Measurements from ENCODE around the gene NUP210L. TPM values are rescaled to one million over a fixed set of nuclear protein-coding genes. Genes with fewer than 3 reads are reported as not detected.
"Not testable (repeated sequence)": the region's sequence is repeated elsewhere in the genome, so short reads cannot be mapped to it uniquely, and the experiment has no call there.

Gene NUP210L
- total RNA-seq, 3 donors from 2014 or later (not counting 1 experiment from before 2014, with no cell fraction given): 0.13 to 0.24 (median 0.18) TPM

DNA sequence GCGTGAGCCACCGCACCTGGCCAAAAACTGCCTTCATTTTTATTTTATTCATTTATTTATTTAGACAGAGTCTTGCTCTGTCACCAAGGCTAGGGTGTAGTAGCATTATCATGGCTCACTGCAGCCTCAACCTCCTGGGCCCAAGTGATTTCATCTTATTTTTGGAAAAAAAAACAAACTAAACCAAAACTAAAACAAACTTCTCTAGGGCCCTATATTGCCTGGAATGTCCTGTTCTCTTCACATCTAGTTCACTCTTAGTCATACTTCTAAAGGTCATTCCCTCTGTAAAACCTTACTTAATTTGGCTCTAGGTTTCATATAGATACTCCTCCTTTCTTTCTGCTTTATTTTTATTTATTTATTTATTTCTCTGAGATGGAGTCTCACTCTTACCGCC, 148.7 kb downstream of the NUP210L start:
- TF ChIP-seq, protein P1, sequence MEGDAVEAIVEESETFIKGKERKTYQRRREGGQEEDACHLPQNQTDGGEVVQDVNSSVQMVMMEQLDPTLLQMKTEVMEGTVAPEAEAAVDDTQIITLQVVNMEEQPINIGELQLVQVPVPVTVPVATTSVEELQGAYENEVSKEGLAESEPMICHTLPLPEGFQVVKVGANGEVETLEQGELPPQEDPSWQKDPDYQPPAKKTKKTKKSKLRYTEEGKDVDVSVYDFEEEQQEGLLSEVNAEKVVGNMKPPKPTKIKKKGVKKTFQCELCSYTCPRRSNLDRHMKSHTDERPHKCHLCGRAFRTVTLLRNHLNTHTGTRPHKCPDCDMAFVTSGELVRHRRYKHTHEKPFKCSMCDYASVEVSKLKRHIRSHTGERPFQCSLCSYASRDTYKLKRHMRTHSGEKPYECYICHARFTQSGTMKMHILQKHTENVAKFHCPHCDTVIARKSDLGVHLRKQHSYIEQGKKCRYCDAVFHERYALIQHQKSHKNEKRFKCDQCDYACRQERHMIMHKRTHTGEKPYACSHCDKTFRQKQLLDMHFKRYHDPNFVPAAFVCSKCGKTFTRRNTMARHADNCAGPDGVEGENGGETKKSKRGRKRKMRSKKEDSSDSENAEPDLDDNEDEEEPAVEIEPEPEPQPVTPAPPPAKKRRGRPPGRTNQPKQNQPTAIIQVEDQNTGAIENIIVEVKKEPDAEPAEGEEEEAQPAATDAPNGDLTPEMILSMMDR (IDR thresholded peaks at IDR 0.05): no peak
- intact Hi-C loops (cut with micrococcal nuclease): no loop called here

DNA sequence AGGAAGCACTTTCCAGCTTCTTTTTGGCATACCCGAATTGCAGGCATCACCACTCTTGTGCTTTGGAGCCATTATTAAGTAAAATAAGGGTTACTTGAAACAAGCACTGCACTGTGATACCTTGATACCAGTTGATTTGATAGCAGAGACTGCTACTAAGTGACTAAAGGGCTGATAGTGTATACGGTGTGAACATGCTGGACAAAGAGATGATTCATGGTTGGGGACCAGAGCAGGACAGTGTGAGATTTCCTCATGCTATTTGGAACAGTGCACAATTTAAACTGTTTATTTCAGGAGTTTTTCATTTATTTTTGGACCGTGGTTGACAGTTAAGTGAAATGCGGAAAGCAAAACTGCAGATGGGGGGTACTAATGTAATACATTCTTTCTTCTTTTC, 154.5 kb downstream of the NUP210L start:
- WGBS (ENCODE audit: insufficient coverage): 90% methylated on average over 2 of the region's 4 CpGs
- H3K36me3 ChIP-seq (ENCODE audit: control insufficient read depth, insufficient read depth, low read length): peaks cover 4% of the 10 kb centered on the region
- ATAC-seq (no peak), DNase-seq (no peak)
- H3K4me1 ChIP-seq (ENCODE audit: control insufficient read depth, insufficient read depth, low read length): no peaks in the 10 kb centered on the region
- H3K27ac Mint-ChIP-seq: no peak overlapping the region
- peaks cover 5% of the 10 kb centered on the region for H3K36me3 Mint-ChIP-seq
- H3K27ac ChIP-seq (ENCODE audit: low read length): no peak overlapping the region
- H3K9me3 Mint-ChIP-seq: no peaks in the 10 kb centered on the region
- no peaks in the 10 kb centered on the region for H3K9me3 ChIP-seq (ENCODE audit: control insufficient read depth, insufficient read depth, low read length)
- no peaks in the 10 kb centered on the region for H3K27me3 Mint-ChIP-seq (ENCODE audit: low read depth in 2 of 2)
- intact Hi-C loops (cut with micrococcal nuclease): no loop called here
- H3K27me3 ChIP-seq (ENCODE audit: control insufficient read depth, insufficient read depth, low read length): no peaks in the 10 kb centered on the region
- no peak overlapping the region for H3K4me3 ChIP-seq (ENCODE audit: low read length)
- TF ChIP-seq, protein P1 (IDR thresholded peaks at IDR 0.05): no peak
- peaks cover 2 to 4% of the 10 kb centered on the region in 2 donors for H3K4me1 Mint-ChIP-seq
- H3K4me3 Mint-ChIP-seq: no peak overlapping the region

More for the DNA sequence above, 148.7 kb downstream of the NUP210L start:
- H3K4me1 ChIP-seq (ENCODE audit: control insufficient read depth, insufficient read depth, low read length): no peaks in the 10 kb centered on the region
- Mint-ChIP-seq H3K4me3 (no peak overlapping the region), H3K27ac (no peak overlapping the region), H3K27me3 (ENCODE audit: low read depth in 2 of 2) (no peaks in the 10 kb centered on the region), H3K9me3 (no peaks in the 10 kb centered on the region), H3K4me1 (no peaks in the 10 kb centered on the region), H3K36me3 (no peaks in the 10 kb centered on the region)
- H3K9me3 ChIP-seq (ENCODE audit: control insufficient read depth, insufficient read depth, low read length): no peaks in the 10 kb centered on the region
- ATAC-seq: no peak
- H3K27ac ChIP-seq (ENCODE audit: low read length): no peak overlapping the region
- 100% methylated on average over 3 of the region's 3 CpGs for WGBS (ENCODE audit: insufficient coverage)
- H3K27me3 ChIP-seq (ENCODE audit: control insufficient read depth, insufficient read depth, low read length): no peaks in the 10 kb centered on the region
- no peak overlapping the region for H3K4me3 ChIP-seq (ENCODE audit: low read length)
- DNase-seq: no peak
- H3K36me3 ChIP-seq (ENCODE audit: control insufficient read depth, insufficient read depth, low read length): no peaks in the 10 kb centered on the region

DNA sequence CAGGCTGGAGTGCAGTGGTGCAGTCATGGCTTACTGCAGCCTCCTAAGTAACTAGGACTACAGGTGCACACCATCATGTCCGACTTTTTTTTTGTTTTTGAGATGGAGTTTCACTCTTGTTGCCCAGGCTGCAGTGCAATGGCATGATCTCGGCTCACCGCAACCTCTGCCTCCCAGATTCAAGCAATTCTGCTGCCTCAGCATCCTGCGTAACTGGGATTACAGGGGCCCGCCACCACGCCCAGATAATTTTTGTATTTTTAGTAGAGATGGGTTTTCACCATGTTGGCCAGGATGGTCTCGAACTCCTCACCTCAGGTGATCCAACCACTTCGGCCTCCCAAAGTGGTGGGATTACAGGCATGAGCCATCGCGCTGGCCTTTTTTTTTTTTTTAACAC, 158.0 kb downstream of the NUP210L start:
- DNase-seq; H3K9me3 ChIP-seq (ENCODE audit: control insufficient read depth, insufficient read depth, low read length); H3K27me3 Mint-ChIP-seq (ENCODE audit: low read depth in 2 of 2); H3K4me3 Mint-ChIP-seq; intact Hi-C loops (cut with micrococcal nuclease); H3K27me3 ChIP-seq (ENCODE audit: control insufficient read depth, insufficient read depth, low read length); H3K9me3 Mint-ChIP-seq; H3K4me3 ChIP-seq (ENCODE audit: low read length); ATAC-seq; H3K27ac Mint-ChIP-seq; H3K27ac ChIP-seq (ENCODE audit: low read length): not testable (repeated sequence)
- Mint-ChIP-seq H3K4me1 (peaks cover 15% of the 10 kb centered on the region in 2 donors), H3K36me3 (peaks cover 17% of the 10 kb centered on the region)
- peaks cover 28% of the 10 kb centered on the region for H3K36me3 ChIP-seq (ENCODE audit: control insufficient read depth, insufficient read depth, low read length)
- 94% methylated on average over 8 of the region's 10 CpGs for WGBS (ENCODE audit: insufficient coverage)
- peaks cover 17% of the 10 kb centered on the region for H3K4me1 ChIP-seq (ENCODE audit: control insufficient read depth, insufficient read depth, low read length)

DNA sequence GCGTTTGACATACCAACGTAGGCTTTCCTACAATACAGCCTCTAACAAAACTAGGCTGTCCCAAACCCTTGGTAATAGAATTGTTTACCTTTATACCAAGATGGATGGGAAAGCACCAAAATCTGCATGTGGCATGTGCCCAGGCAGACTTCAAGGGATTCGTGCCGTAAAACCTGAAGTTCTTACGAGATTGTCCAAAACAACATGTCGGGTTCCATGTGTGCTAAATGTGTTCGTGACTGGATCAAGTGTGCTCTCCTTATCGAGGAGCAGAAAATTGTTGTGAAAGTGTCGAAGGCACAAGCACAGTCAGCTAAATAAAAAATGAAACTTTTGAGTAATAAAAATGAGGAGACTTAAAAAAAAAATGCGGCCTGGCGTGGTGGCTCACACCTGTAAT, 159.2 kb downstream of the NUP210L start:
- Histone ChIP-seq H3K9me3 (ENCODE audit: control insufficient read depth, insufficient read depth, low read length) (no peaks in the 10 kb centered on the region), H3K27ac (ENCODE audit: low read length) (no peak overlapping the region), H3K27me3 (ENCODE audit: control insufficient read depth, insufficient read depth, low read length) (no peaks in the 10 kb centered on the region), H3K4me1 (ENCODE audit: control insufficient read depth, insufficient read depth, low read length) (peaks cover 25% of the 10 kb centered on the region), H3K36me3 (ENCODE audit: control insufficient read depth, insufficient read depth, low read length) (peaks cover 30% of the 10 kb centered on the region), H3K4me3 (ENCODE audit: low read length) (no peak overlapping the region)
- Mint-ChIP-seq H3K36me3 (peaks cover 24% of the 10 kb centered on the region), H3K4me1 (peaks cover 27 to 28% of the 10 kb centered on the region in 2 donors), H3K9me3 (no peaks in the 10 kb centered on the region), H3K27me3 (ENCODE audit: low read depth in 2 of 2) (no peaks in the 10 kb centered on the region), H3K27ac (peak overlapping the region; percentile 70 to 77), H3K4me3 (peak overlapping the region; percentile 26)
- intact Hi-C loops (cut with micrococcal nuclease): no loop called here
- 97% methylated on average over 11 of the region's 11 CpGs for WGBS (ENCODE audit: insufficient coverage)
- no peak for ATAC-seq
- TF ChIP-seq, protein P1 (IDR thresholded peaks at IDR 0.05): no peak
- DNase-seq: no peak
